Hypothalamus (tissue), 51 donors: ENCODE results near the gene C5orf58.

ENCODE experiments used
- DNase-seq, 51 donors: peaks; one replicate each; lab custom pipeline; 2025; lab: John Stamatoyannopoulos, UW

C5orf58 gene

GRCh38 chr5:170252720-170253350 lies 20.1 kb downstream of the C5orf58 start:
- DNase-seq: no peak

- no peak for DNase-seq
Observed at GRCh38 chr5:170254056-170254455, 21.3 kb downstream of the C5orf58 start.

- DNase-seq: no peak
Observed at GRCh38 chr5:170256571-170256970, 23.8 kb downstream of the C5orf58 start.

- DNase-seq: no peak
Observed at GRCh38 chr5:170257370-170257769, 24.6 kb downstream of the C5orf58 start.

GRCh38 chr5:170261528-170262043 lies 28.8 kb downstream of the C5orf58 start:
- DNase-seq: no peak

GRCh38 chr5:170262061-170263045 lies 29.6 kb downstream of the C5orf58 start:
- no peak for DNase-seq

GRCh38 chr5:170263906-170264305 lies 31.1 kb downstream of the C5orf58 start:
- no peak for DNase-seq

- peak in 42 of 51 donors; percentile 21 to 87 (median 66) for DNase-seq
Observed at GRCh38 chr5:170265522-170265921, 32.7 kb downstream of the C5orf58 start.

- DNase-seq: peak in 1 of 51 donors; percentile 23
Observed at GRCh38 chr5:170266570-170267381, 34.0 kb downstream of the C5orf58 start.

- peak in 46 of 51 donors; percentile 18 to 85 (median 62) for DNase-seq
Observed at GRCh38 chr5:170267431-170268152, 34.8 kb downstream of the C5orf58 start.

GRCh38 chr5:170268153-170268689 lies 35.4 kb downstream of the C5orf58 start:
- no peak for DNase-seq

- no peak for DNase-seq
Observed at GRCh38 chr5:170268884-170269283, 36.1 kb downstream of the C5orf58 start.

- no peak for DNase-seq
Observed at GRCh38 chr5:170269579-170269978, 36.8 kb downstream of the C5orf58 start.

GRCh38 chr5:170270293-170271069 lies 37.7 kb downstream of the C5orf58 start:
- DNase-seq: no peak

GRCh38 chr5:170273968-170274710 lies 41.4 kb downstream of the C5orf58 start:
- DNase-seq: peak in 17 of 51 donors; percentile 7 to 61 (median 33)

GRCh38 chr5:170275376-170275994 lies 42.7 kb downstream of the C5orf58 start:
- no peak for DNase-seq

- DNase-seq: no peak
Observed at GRCh38 chr5:170276140-170276539, 43.4 kb downstream of the C5orf58 start.

- no peak for DNase-seq
Observed at GRCh38 chr5:170277867-170278281, 45.1 kb downstream of the C5orf58 start.
